NCI-H2081 (cell line): ENCODE data around the gene FRMD3.

Experiments
- DNase-seq, 2 experiments: peaks; one replicate each; lab custom pipeline; 2025; lab: John Stamatoyannopoulos, UW

Gene FRMD3

DNA sequence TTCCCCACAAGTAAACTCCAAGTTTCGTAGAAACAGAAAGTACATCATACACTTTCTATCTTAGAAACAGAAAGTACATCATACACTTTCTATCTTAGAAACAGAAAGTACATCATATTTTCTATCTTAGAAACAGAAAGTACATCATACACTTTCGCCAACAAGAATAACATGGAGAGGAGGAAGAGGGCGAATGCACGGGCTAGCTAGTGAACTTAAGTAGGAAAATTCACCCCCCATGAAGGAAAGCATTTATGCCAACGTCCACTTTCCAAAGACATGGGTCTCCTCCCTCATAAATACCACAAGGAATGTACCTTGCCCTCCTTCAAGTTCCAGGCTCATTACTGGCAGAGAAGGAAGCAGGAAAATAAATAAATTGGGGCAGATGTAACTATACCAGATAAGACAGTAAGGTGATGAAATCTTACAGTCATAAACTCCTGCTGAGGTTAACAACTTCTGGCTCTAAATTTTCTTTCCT lies 64.7 kb downstream of the FRMD3 start:
- no peak for DNase-seq

DNA sequence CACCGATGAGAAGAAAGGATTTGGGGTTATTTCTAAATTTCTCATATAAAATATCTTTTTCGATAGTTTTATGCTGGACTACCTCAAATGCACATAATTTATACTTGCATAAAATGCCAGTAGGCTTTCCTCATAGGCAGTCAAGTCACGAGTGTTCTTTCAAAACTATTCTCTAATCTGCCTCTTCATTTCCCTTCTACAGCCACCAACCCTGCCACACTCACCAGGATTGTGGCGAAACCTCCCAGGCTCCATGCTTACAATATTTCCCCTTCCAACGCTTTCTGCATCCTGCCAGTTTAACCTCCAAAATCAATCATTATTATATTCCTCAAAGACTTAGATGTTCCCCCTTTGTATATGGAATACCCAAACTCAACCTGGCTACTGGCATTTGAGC lies 65.4 kb downstream of the FRMD3 start:
- no peak for DNase-seq

DNA sequence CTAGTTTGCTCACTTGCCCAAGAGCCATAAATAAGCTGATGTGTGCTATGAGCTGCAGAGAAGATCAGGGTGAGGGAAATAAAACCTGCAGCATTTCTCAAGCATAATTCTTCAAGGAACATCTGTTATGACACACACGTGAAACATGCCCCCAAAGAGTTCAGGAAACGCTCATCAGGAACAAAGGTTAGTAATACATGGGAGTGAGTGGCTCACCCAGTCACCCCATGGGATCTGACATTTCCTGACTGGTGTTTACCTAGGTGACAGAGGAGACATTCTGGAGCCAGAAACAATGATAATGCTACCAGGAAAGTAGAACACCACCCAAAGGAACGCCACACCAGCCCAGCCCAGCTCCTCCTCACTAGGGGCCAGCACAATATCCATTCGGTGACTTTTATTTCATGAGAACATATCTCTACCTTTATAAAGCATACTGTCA lies 66.0 kb downstream of the FRMD3 start:
- DNase-seq = no peak

DNA sequence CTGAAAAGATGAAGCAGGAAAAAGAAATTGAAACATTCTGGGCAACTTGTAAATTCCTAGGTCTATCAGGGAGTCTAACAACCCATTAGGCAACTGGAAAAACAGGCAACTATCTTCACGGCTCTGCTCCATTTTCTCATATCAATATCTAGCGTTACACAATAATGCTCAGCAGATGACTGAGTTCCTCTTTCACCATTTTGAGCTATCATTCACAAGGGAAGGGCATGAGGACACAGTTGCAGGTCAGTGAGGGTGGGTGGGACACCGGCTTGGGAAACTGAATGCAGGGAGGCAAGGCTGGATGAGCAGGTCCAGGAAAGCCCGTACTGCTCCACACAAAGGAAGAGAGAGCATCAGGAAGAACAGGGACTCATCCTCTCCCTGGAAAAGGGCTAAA lies 67.0 kb downstream of the FRMD3 start:
- DNase-seq = no peak

DNA sequence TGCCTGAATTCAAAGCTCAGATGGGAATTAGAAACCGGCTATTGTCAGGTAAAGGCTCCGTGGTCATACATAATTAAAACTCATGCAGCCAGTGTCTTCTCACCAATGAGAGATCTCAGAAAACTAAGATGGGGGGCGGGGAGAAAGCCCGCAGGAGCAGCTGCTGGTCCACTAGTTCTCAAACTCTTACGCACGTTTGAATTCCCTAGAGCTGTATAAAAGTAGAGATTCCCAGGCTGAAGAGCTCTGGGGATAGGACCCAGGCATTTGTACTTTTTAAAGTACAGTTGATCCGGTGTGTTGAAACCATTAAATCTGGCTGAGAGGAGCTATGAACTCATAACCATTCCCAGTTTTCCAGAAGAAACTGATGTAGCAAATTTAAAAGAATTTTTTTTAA lies 68.5 kb downstream of the FRMD3 start:
- no peak for DNase-seq

DNA sequence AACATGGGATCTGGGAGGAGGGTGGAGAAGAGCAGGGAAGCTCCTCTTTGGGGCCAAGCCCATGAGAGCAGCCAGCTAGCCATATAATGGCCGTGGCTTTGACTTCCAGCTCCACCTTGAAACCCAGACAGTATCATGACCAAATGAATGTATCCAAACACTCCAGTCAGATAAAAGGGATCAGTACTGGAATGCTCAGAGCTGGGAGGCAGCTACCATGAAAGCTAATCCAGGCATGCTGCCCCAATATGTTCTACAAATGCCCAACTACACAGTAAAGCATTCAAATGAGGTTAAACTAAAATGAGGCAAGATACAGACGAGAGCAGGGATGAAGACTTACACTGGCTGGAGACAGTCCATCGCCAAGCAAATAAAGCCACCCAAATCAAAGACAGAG lies 69.4 kb downstream of the FRMD3 start:
- no peak for DNase-seq

DNA sequence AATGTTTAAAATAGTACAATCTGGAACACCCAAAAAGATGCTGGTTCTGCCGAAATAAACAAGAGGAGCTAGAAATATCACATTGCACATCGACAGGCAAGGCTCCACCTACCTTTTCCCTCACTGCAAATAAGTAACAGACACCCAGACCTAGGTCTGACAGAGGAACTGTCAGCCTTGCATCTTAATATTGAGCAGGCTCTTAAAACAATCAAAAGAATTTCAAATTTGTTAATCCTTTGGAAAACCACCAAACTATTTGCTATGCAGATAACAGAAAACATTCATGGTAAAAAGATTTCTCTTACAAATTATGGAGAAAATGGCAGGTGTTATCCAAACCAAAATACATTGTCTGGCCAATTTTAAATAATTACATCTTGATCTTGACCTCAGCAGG lies 71.3 kb downstream of the FRMD3 start:
- no peak for DNase-seq

DNA sequence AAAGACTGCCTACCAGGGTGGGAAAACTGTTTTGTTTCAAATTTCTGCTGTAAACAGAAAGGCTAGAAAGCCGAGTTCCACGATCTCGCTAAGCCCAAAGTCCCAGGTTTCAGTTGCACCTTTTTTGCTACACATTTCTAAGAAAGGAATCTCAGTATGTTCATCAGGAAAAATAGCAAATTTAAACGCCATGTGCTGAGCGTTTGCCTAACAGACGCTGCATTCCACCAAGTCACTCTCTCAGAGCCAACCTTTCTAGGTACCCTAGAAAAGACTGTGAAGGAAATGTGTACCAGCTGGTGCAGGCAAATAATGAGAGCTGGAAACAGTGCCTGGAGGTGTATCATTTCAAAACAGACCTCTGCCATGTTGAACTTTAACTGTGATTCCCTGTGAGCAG lies 71.8 kb downstream of the FRMD3 start:
- no peak for DNase-seq

DNA sequence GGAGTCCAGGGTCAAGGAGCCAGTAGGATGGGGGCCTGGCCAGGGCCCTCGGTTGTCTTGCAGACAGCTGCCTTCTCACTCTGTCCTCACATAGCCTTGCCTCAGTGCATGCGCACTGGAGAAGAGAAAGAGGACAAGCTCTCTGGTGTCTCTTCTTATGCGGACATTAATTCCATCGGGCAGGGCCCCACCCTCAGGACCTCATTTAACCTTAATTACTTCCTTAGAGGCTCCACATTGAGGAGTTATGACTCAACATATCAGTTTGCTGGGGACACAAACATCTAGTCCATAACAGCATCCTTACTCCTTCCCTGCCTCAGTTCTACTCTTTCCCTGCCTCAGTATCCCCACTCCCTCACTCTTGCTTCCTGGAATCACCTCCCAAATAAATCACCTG lies 78.4 kb downstream of the FRMD3 start:
- no peak for DNase-seq

DNA sequence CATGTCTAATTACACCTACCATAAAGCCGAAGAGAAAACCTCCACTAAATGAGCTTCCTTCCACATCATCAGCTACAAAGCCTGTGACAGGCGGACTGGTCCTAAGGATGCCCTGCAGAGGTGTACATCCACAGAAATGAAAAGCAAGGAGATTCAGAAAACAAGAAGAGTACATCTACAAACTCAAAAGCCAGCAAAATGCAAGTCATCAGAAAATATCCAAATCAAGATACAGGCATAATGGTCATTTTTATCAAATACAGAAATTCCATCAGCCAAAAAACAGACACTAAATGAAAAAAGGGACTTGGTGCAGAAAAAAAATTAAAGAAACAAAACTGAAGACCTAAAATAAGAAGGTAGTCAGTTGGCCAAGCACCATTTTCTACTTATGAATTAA lies 79.7 kb downstream of the FRMD3 start:
- no peak for DNase-seq

DNA sequence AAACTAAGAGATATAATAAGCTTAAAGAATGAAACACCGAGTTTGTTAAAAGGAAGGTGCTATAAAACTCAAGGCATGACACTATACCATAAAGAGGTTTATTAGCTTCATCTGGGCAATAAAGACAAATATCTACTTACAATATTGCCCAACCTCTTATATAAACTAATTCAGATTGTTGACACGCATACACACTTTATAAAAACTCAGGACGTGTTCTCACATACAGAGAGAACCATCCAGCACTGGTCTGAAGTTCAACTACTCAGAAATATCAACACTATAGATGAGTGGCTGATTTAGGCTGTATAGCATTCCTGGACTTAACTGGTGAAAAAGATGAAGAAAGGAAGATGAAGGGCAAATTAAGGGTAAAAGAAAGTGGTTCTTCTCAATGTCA lies 81.2 kb downstream of the FRMD3 start:
- no peak for DNase-seq

DNA sequence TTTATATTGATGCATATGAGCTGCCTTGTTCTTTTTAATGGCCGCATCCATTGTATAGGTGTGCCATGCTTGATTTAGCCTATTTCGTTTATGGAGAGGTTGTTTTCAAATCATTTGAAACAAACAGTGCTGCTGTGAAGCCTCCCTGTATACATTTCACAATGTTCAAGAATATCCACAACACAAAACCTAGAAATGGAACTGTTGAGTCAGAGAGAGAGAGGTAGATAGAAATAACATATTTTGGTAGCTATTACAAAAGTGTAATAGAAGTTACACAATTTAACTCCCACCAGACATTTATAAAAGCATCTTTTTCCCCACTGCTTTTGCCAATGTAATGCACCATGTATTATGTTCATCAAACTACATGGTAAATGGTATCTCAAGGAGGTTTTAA lies 82.0 kb downstream of the FRMD3 start:
- no peak for DNase-seq

DNA sequence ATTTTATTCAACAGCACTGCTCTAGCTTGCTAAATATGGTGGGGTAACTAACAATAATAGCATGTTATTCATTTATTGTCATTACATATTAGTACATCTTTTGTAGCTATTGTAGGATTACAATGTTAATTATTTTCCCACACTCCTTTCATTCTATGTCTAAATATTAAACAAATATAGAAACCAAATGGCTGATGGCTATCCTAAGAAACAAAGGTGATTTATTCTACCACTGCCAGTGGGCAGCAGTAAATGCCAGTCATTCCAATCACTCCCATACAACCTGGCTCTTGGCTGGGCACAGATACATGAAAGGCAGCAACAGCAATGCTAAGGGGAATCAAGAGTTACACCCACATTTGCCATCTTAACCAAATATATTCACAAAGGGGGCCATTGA lies 84.1 kb downstream of the FRMD3 start:
- DNase-seq = no peak

DNA sequence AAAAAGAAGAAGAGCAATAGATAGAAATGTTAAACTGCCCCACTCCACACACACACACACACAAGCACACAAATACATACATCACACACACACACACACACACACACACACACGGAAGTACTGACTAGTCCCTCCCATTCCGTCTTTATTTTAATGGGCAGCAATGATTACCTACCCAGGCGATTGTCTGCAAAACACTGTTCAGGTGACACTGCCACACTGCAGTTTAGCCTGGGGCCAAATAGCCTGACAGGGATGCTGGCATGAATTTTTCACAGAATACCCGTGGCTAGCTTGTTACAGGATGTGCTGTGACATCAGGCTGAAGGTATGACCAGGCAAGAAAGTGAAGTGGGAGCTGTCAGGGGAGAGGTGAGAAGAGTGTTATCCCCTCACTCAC lies 86.9 kb downstream of the FRMD3 start:
- DNase-seq = peak; percentile 76 to 91

DNA sequence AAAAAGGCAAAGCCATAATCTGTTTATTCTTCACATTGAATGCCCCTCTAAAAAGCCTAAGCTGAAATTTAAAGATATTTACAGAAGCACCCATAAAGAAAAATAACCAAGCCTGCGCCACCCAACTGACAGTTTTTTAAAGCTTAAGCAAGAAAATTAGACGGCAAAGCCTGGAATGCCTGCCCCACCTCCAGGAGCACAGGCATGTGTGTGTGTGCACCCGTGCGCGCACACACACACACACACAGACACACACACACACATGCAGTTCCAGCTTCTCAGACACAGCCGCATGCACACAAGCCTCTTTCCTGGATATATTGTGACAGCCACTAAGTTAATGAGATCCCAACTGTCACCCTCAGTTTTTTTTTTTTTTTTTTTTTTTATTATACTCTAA lies 88.2 kb downstream of the FRMD3 start:
- peak in 1 of 2 experiments; percentile 11 for DNase-seq

DNA sequence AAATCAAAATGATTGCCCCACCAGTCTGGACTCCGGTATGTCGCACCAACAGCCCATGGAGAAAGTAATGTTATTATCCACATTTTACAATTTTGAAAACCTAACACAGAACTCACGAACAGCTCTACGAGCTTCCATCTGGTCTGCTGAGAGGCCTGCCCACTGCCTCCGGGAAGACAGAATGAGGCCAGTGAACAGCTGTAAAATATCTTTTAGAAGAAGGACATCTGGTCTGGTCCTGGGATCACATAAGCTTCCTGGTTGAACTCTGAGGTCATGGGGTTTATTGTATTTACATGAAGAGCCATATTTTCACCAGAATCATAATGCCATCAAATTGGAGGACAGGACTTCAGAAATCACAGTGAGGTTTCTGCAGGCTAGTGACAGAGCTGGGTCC lies 89.0 kb downstream of the FRMD3 start:
- no peak for DNase-seq

DNA sequence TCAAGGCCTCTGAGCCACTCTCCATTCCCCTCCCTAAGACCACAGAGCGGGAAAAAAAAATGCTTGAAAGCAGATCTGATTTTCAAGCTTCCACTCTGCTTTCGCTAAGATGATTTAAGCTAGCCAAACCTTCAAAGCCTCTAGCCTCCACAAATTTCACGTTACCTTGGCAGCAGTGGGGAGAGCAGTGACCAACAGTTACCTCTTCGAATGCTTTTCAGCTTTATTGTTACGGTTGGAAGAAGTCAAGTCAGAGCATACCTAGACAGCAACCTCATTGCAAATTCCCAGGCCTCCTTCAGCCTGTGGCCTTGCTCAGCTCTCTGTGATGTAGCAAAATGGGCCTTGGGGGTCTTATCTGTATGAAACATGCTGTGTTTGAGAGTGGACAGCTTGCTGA lies 89.6 kb downstream of the FRMD3 start:
- DNase-seq = no peak

DNA sequence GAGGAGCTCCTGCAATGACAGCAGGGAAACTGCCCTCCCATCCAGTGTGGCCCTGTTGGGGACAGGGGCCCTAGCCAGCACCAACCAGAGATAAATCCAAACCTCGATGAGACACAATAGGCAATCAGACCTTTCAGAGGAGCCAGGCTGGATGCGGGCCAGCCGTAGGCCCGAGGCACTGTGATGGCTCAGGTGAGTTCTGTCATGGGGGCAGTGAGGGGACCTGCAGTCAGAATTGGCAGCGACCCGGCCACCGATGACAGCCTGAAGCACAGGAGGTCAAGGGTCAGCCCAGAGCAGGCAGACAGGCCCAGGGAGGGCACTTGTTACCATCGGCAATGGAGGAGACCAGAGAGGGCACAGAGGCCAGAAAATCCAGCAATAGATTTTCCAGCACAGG lies 90.8 kb downstream of the FRMD3 start:
- DNase-seq = no peak

DNA sequence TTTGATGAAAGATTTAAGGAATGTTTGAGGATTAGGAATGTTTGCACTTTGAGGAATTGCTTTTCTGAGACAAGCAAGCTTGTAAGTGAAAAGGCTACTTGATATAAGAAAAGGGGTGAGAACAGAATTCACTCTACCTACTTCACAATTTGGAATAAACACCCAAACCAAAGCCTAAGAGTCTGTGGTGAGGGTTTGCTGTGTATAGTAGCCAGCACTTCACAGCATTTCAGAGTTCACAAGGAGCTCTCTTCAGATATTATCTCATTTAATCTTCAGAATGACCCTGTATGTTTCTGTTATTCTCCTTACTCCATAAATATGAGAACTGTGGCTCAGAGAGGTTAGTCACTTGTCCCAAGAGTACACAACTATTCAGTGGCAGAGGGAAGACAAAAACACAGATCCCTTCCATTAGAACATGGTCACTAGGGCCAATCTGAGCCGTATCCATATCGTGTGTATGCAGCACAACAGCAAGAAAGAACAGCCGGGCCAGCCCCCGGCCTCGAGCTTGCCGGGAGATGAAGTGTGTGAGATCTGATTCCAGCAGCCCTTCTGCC lies 92.4 kb downstream of the FRMD3 start:
- DNase-seq = no peak

DNA sequence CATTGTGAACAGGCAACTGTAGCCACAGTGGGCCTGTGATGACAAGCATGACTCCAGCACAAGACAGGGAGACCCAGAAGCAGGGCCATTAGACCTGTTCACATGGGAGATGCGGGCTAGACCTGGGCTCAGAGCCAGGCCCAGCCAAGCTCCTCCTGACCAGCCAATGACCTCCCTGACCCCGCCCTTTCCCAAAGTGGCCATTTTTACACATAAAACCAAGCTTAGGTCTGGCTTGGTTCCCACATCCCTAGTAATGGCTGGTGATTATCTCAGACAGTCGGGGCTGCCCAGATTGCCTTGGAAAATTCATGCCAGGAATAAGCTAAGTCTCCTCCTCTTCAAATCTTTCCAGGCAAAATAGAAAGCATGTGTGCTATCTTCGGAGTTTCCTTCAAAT lies 94.1 kb downstream of the FRMD3 start:
- DNase-seq = no peak

DNA sequence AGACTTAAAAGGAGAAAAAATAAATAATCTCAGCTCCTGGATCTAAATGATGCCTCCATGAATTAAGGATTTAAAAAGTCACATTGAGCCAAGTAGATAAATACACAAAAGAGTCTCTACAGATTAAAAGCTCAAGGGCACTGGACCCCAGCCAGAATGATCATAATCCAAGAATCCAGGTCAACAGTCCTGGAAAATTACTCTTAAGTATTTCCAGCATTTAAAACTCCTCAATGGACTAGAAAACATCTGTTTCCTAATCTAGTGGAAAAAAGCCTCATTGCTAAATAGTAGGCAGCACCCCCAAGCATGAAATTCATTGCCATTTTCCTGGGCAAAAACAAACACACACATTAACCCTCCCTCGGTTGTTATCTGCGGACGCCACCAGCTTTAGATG lies 96.8 kb downstream of the FRMD3 start:
- no peak for DNase-seq

DNA sequence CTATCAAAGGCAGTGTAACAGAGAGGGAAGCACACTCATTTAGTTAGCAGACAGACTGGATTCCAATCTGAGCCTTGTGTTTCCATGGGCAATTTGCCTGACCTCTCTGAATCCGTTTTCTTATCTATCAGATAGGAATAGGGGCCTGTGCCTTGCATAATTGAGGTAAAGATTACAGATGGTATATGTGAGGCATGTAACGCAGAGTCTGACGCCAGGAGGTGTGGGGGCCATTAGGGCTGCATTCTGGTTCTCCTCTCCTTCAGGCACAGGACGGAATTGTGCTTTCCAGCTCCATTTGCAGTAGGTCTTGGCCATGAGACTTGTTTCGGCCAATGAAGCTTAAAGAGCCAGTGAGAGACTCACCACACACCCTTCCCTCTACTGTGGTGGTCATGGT lies 97.6 kb downstream of the FRMD3 start:
- no peak for DNase-seq

DNA sequence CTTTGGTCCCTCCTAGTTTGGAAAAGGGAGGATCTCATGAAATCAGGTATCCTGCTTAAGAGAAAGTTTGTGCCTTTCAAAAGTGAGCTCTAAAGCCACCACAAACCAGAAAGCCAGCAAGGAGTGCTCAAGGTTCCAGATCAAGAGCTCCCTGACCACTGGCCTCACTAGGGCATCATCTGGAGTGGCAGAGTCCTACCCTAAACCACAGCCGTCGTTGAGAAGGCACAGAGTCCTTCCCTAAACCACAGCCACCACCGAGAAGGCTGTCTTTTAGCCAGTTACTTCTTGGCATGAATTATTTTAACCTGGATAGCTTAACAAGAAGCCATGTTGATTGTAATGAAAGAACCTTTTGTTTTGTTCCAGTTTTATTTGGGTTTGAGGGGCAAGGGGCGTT lies 102.9 kb downstream of the FRMD3 start:
- no peak for DNase-seq

DNA sequence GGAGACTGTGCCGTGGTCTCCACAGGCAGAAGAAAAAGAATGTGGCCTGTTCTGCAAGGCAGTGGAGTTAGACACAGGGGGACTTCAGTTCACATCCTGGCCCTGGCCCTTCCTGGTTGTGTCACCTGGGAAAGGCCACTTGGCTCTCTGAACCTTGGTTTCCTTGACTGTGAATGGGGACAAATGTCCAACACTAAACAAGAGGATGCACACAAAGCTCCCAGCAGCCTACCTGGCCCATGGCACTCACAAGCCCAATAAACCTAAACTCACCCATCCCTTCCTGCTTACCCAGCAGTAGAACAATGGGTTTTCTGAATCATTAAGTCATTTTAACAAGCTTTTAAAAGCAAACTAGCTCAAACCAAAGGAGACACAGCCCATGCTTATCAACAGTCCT lies 103.9 kb downstream of the FRMD3 start:
- DNase-seq = no peak

DNA sequence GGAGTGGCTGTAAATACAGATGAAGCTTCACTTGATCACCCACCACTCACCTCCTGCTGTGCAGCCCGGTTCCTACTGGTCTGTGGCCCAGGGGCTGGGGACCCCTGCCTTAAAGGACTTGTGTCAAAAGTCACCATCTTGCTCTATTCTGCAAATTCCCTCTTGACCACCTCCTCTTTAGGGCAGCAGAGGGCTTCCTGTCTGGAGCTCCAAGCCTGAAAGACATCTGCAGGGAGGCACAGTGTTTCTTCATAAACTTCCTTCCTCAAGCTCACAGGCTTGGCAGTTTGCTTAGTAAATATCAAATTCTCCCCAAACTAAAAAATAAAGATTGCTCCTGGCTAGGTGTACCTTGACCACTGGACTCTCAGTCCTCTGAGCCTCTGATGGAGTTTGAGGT lies 104.4 kb downstream of the FRMD3 start:
- no peak for DNase-seq
